ENCODE data around the gene MYRIP.

DNA sequence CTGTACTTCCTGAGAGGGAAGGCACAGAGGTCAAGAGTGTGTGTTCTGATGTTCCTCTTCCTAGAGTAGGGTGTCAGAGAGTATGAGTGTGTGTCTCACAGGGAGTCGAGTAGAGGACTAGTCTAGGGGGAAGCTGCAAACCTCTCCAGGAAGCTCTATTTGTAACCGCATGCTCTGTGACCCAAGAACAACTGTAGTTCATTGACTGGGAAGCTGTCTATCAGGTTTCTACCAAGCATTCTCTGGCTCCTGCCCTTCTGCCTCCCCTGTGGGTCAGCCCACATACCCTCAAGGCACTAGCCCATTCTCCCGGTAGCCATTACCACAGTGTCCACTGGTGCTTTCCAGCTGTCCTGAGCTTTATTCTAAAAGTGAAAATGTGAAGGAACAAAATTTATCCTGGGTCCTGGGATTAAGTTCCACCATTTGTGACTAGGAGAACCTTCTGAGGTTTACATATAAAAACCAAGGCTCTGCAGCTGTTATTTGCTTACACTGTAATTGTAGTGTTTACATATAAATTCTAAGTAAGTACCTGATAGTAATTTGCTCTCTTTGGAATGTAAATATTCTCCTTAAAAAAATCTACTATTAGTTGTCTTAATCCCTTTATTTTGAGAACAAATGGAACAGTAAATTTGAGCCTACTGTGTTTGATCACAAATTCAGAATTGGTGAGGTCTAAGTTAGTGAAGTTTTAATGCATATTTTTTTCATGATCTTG, 40.7 kb downstream of the MYRIP start:
- TF ChIP-seq, protein P1, sequence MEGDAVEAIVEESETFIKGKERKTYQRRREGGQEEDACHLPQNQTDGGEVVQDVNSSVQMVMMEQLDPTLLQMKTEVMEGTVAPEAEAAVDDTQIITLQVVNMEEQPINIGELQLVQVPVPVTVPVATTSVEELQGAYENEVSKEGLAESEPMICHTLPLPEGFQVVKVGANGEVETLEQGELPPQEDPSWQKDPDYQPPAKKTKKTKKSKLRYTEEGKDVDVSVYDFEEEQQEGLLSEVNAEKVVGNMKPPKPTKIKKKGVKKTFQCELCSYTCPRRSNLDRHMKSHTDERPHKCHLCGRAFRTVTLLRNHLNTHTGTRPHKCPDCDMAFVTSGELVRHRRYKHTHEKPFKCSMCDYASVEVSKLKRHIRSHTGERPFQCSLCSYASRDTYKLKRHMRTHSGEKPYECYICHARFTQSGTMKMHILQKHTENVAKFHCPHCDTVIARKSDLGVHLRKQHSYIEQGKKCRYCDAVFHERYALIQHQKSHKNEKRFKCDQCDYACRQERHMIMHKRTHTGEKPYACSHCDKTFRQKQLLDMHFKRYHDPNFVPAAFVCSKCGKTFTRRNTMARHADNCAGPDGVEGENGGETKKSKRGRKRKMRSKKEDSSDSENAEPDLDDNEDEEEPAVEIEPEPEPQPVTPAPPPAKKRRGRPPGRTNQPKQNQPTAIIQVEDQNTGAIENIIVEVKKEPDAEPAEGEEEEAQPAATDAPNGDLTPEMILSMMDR (IDR thresholded peaks at IDR 0.05) = no peak
- no peak for TF ChIP-seq POLR2A (IDR thresholded peaks at IDR 0.05)
